Fibroblast of mammary gland (primary cell): ENCODE data around the gene CLDND2.

Experiments used
- DNase-seq: peaks from one replicate; pipeline ENCODE4 v3.0.0-alpha.2; 2010; ENCODE audit warnings: low read depth
- H3K4me3 ChIP-seq: 2 replicates; pipeline ENCODE4 v1.5.1; 2011; ENCODE audit warnings: low read depth, mild to moderate bottlenecking, low read length, moderate library complexity; ENCODE audit not compliant: control insufficient read depth
- TF ChIP-seq, protein P1 (sequence below): conservative IDR thresholded peaks from 2 replicates; pipeline ENCODE4 v1.5.1; 2011; ENCODE audit warnings: low read depth, low read length, inconsistent platforms; ENCODE audit not compliant: control insufficient read depth, insufficient read depth

Gene CLDND2

GRCh38 chr19:51354103-51354741, 14.6 kb downstream of the CLDND2 start:
- no peak for DNase-seq
- no peak overlapping the region for H3K4me3 ChIP-seq

DNA sequence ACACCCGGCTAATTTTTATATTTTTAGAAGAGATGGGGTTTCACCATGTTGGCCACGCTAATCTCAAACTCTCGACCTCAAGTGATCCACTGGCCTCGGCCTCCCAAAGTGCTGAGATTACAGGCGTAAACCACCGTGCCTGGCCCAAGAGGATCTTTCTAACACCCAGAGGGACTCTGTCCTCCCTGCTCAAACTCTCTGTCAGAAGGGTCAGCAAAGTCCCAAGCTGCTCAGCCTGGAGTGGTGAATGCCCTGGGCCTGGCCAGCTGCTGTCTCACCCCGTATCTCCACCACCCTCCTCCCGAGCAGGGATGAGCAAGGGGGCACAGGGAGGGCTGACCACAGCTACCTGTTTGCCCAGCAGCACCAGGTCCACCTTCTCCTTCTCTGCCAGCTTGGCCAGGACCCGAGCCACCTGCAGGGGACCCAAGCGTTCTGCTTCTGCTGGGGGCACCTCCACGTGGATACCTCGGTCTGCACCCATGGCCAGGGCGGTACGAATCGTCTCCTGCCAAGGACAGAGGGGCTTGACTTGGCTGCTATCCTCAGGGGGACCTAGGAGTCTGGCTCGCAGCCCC, 15.9 kb downstream of the CLDND2 start:
- TF ChIP-seq, protein P1, sequence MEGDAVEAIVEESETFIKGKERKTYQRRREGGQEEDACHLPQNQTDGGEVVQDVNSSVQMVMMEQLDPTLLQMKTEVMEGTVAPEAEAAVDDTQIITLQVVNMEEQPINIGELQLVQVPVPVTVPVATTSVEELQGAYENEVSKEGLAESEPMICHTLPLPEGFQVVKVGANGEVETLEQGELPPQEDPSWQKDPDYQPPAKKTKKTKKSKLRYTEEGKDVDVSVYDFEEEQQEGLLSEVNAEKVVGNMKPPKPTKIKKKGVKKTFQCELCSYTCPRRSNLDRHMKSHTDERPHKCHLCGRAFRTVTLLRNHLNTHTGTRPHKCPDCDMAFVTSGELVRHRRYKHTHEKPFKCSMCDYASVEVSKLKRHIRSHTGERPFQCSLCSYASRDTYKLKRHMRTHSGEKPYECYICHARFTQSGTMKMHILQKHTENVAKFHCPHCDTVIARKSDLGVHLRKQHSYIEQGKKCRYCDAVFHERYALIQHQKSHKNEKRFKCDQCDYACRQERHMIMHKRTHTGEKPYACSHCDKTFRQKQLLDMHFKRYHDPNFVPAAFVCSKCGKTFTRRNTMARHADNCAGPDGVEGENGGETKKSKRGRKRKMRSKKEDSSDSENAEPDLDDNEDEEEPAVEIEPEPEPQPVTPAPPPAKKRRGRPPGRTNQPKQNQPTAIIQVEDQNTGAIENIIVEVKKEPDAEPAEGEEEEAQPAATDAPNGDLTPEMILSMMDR, result no peak
- DNase-seq, result no peak
- H3K4me3 ChIP-seq, result no peak overlapping the region

More at GRCh38 chr19:51354103-51354741, 14.6 kb downstream of the CLDND2 start:
- TF ChIP-seq, protein P1, result no peak

DNA sequence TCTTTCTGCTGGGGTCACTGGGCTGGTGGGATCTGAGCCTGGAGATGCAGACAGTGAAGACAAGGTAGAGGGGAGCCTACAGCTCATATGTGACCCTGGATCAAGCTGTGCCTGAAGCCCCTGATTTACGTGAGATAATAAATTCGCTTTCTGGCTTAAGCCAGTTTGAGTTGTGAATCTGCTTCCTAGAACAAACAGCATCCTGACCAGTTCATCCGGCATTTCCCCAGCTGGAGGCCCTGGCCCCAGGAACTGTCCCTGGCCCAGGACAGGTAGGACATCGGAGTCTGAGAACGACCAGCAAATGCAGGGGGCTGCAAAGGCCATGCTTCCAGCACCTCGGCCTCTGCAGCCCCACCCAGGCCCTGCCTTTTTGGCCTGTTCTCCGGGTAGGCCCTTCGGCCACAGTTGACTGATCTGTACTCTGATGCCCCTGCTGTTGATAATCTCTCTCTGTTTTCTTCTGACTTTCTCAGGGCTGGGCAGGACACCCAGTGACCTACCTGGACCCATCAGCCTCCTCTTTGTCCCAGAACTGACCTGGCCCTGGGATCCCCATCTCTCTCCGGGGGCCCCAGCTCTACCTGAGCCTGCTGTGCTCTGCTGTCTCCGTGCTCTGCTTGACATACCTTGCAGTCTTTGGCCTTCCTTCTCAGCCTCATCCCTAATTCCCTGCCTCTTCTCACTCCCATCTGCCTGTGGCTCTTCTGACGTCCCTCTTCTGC, 17.4 kb downstream of the CLDND2 start:
- TF ChIP-seq, protein P1, result no peak
- no peak overlapping the region for H3K4me3 ChIP-seq
- no peak for DNase-seq

DNA sequence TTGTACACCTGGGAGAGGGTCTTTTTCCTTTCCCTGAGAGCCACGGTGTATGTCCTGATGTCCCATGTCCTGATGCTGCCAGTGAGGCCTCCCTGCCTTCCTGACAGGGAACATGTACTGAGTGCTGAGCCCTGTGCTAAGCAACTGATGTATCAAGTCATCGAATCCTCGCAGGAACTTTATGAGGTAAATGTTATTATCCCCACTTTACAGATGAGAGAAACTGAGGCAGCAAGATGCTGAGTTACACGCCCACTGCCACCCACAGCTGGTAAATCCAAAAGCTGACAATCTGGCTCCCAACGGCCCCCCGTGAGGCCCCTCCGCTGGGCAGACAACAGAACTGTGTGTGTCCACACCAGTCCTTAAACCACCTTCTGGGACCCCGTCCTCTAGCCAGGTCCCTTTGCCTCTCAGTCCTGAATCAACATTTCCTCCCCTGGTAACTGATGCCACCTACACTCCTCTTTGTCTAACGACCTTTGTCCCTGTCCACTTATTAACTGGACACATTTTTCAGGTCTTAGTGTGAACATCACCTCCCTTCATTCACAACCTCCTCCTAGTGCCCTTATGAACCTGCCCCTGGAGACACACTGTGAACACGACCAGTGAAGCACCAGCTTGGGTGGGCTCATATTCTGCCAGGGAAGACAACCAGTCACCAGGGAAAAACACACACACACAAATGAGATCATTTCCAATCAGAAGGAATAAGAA, 21.4 kb downstream of the CLDND2 start:
- no peak overlapping the region for H3K4me3 ChIP-seq
- TF ChIP-seq, protein P1, result no peak

GRCh38 chr19:51346742-51347141, 22.1 kb downstream of the CLDND2 start:
- no peak for DNase-seq
- TF ChIP-seq, protein P1, result no peak
- H3K4me3 ChIP-seq, result no peak overlapping the region

More for the DNA sequence above, 21.4 kb downstream of the CLDND2 start:
- no peak for DNase-seq

DNA sequence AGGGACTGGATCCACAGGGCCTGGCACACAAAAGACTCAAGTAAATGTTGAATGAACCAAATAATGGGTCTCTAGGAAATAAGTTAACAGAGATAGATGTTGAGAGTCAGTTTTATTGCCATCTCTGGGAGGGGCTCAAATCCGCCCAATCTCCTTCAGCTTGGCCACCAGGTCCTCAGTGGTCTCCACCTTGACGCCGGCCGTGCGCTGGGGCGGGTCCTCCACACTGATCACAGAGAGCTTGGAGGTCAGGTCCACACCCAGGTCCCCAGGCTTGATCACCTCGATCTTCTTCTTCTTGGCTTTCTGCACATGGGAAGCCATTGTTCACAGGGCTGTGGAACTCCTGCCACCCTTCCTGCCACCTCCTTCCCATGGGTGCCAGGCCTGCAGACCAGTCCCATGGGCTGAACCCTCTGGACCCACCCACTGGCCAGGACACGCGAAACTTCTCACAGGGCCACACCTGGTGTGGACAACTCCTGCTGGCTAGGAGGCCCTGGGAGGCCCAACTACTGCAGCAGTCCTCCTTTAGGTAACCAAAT, 23.7 kb downstream of the CLDND2 start:
- DNase-seq, result no peak
- TF ChIP-seq, protein P1, result no peak
- no peak overlapping the region for H3K4me3 ChIP-seq
